GM21825 (cell line): Measurements from ENCODE around the gene FEM1C.

Experiments used
- ATAC-seq: cut with Tn5 transposase; IDR thresholded peaks from one replicate; pipeline ENCODE4 v1.9.1; 2021; ENCODE audit warnings: mild to moderate bottlenecking, moderate library complexity; ENCODE audit not compliant: unreplicated experiment

FEM1C gene

DNA sequence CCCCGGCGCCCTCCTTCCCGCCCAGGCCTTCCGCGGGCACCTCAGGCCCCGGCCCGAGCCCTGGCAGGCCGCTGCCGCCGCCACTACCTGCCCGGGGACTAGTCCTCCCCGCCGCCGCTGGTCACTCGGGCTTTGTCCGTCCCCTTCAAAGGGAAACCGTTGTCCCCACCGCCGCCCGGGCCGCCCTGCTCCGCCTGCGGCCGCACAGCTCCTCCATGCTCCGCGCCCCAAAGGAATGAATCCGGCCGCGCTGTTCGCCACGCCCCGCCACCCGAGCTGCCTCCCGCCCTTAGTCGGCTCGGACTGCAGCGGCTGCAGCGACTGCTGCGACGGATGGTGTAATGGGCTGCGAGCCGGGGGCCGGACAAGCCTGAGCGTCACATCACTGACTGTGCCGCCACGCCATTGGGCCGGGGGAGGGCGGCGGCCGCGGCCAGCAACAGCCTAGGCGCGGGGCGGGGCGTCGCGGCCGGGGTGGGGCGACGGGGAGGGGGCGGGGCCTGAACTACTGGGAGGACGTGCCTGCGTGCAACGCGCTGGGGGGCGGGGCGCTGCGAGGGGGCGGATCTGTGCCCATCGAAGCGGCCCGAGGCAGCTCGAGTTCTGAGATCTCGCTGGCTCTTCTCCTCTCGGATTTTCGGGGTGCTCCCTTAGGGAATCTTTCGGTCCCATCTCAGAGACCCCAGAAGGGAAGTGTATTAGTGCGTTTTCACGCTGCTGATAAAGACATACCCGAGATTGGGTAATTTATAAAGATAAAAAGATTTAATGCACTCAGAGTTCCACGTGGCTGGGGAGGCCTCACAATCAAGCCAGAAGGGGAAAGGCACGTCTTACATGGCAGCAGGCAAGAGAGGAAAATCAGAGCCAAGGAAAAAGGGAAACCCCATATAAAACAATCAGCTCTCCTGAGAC, at the start of gene FEM1C:
Gene FEM1C (minus strand): TSS at position 340 of the 915 bp plus-strand sequence. CDS start 1,282 bp downstream, outside the sequence.
- ATAC-seq: peak; percentile 98

DNA sequence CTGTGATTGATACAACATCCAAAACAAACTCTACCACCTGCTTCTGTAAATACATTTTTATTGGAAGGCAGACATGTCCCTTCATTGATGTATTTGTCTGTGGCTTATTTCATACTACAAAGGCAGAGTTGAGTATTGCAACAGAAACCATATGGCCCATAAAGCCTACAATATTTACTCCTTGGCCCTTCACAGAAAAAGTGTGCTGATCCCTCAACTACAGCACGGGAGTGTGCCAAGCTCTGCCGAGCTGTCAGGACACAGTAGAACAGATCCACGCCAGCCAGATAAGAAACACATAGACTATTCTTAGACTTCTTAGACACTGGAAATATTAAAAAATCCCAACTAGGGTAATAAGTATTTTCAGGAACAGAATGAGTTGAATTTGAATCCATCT, 44.5 kb upstream of the FEM1C start:
- no peak for ATAC-seq

- no peak for ATAC-seq
These were observed 44.1 kb upstream of the FEM1C start for GRCh38 chr5:115588640-115589039.

- no peak for ATAC-seq
These were observed 42.1 kb upstream of the FEM1C start for GRCh38 chr5:115586525-115587146.

DNA sequence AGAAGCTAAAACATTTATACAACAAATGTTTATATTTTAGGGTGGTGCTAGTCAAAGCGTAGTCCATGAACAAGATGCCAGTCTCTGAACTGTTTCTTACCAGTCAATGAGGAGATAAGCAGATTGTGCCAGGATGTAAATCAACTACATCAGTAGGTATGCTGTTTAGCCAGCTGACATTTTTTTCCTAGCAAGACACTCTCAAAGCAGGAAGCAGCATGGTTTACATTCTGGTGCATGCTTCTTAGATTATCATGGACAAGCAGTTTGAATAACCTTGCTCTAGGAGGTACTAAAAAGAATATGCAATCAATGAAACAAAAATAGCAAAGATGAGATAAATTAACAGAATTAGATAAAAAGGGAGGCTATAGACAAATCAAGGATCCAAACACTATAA, 40.7 kb upstream of the FEM1C start:
- ATAC-seq: no peak

DNA sequence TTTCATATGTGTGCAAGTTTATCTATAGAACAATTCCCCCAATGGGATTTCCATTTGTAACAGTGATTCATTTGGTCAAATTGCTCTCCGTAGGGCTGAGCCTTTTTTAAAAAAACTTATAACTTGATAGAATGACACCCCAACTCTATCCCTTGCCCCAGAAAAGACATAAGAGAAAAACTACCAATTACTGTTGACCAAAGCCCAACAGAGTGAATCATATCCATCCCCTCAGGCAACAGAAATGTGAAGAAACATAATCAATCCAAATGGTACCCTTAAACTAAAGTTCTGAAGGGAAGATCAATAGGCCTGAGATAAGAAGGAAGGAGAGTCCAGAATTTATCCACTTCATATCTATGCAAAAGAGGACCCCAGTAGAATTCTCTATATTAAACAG, 39.9 kb upstream of the FEM1C start:
- no peak for ATAC-seq

DNA sequence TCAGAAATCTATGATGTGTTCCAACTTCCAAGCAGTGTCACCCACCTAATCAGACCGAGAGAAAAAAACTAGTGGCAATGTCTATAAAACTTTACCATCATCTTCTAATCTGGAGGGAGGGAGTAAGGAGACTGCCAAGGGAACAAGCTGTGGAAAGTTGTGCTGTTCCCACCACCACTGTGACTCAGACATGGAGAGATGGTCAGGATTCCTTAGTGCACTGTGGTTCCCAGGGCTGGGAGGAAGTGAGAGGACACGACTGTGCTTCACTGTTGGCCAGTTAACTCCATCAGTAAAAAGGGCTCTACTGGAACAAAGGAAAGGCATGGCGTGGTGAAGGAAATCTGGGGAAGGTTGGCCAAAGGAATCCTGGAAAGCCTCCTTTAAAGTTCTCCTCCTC, 38.9 kb upstream of the FEM1C start:
- no peak for ATAC-seq

DNA sequence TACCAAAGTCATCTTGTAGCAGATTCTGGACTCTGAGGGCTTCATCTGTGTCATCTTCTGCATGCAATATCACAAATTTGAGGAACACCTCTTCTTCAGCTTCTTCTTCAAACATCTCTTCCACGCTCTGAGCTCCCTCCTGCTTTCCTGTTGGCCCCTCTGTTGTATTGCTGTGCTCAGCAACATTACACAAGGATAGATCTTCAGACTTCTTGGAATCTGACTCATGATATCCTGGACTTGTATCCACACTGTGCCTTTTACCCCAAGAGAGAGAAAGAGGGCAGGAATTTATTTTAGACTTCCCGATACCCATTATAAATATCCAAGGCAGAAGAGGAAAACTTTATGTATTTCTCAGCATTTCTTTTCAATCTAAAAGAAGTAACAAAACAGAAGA, 36.4 kb upstream of the FEM1C start:
- ATAC-seq: no peak

DNA sequence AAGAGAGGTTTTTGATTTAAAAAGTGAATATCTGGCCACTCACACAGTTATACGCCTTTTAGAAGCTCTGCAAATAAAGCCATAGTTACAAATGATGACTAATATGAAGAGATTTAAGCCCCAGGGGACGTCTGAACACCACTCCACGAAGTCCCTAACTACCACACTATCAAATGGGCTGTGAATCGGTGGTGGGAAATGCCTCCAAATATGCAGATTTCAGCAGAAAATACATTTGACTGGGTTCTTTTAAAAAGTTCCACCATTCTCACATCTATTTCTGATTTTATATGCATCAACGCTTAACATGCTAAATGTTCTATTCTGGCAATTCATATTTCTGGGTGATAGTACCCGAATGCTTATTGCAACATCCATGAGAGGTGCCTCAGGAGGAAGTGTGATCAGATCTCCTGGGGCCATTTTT, 35.2 kb upstream of the FEM1C start:
- ATAC-seq: peak; percentile 58

GRCh38 chr5:115579216-115579615, 34.6 kb upstream of the FEM1C start:
- peak; percentile 2 for ATAC-seq

GRCh38 chr5:115578657-115579056, 34.1 kb upstream of the FEM1C start:
- peak; percentile 63 for ATAC-seq

GRCh38 chr5:115577741-115578140, 33.2 kb upstream of the FEM1C start:
- no peak for ATAC-seq

DNA sequence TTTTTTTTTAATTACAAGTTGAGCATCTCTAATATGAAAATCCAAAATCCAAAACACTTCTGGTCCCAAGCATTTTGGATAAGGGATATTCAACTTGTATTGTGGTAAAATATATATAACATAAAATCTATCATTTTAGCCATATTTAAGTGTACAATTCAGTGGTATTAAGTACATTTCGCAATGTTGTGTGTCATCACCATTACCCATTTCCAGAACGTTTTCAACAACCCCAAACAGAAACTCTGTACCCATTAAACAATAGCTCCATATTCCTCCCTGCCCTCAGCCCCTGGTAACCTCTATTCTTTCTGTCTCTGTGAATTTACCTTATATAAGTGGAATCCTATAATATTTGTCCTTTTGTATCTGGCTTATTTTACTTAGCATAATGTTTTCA, 32.8 kb upstream of the FEM1C start:
- no peak for ATAC-seq

GRCh38 chr5:115575167-115576070, 30.8 kb upstream of the FEM1C start:
- ATAC-seq: no peak

DNA sequence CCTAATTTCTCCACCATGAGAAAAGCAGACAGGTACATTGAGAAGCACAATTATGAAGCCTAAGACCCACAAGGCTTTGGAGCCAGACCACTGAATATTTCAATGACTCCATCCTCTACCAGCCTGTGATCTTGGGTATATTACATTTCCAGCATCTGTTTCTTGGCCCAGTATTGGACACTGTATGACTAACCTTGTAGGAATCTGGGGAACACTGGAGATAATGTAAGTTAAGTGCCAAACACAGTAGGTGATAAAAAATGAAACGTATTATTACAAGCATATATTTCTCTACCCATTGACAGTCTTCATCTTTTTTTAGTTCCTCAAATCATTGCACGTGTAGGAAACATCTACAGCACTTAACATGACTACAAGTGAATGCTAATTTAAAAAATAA, 28.6 kb upstream of the FEM1C start:
- ATAC-seq: no peak

GRCh38 chr5:115571441-115571878, 26.9 kb upstream of the FEM1C start:
- no peak for ATAC-seq

DNA sequence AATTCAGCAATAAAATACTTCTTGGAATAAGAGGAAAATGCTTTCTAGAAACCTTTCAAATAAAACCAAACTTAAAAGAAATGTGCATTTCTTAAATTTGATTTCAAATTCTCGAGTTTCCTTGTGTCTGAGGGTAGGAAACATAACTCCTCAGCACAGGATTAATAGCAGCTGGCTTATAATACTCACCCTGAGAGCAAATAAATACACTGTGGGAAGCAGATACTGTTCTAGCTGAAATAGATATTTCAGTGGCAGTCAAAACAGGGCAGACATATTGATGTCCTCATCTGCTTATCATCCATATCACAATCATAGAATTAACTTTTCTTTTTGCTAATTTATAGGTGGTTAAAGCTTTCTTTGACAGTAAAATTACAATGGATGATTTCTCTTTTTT, 24.1 kb upstream of the FEM1C start:
- no peak for ATAC-seq

GRCh38 chr5:115565233-115565632, 20.7 kb upstream of the FEM1C start:
- no peak for ATAC-seq

GRCh38 chr5:115561176-115561575, 16.6 kb upstream of the FEM1C start:
- ATAC-seq: no peak

GRCh38 chr5:115559524-115559923, 14.9 kb upstream of the FEM1C start:
- no peak for ATAC-seq

- no peak for ATAC-seq
These were observed 13.9 kb upstream of the FEM1C start for GRCh38 chr5:115558388-115558956.
